GM06990 (cell line): Measurements from ENCODE around the gene ADAMTS17.

ENCODE experiments used
- DNase-seq: peaks from one replicate; pipeline ENCODE4 v3.0.0-alpha.2; 2011; ENCODE audit not compliant: insufficient read length; ENCODE audit errors: extremely low read depth
- H3K27me3 ChIP-seq: replicated peaks from 2 replicates; pipeline ENCODE4 v1.6.0; 2011; ENCODE audit warnings: low read length; ENCODE audit not compliant: control insufficient read depth, insufficient read depth
- H3K36me3 ChIP-seq: 2 replicates; pipeline ENCODE4 v1.5.1; 2011; ENCODE audit warnings: low read length; ENCODE audit not compliant: control insufficient read depth, insufficient read depth
- H3K4me3 ChIP-seq: replicated peaks from 2 replicates; pipeline ENCODE4 v1.5.1; 2011; ENCODE audit warnings: low read depth, mild to moderate bottlenecking, control low read depth, low read length
- TF ChIP-seq, protein P1 (sequence below): IDR thresholded peaks from 2 replicates; pipeline ENCODE4 v1.5.1; 2011; ENCODE audit warnings: low read length, control low read depth, mild to moderate bottlenecking, inconsistent platforms; ENCODE audit not compliant: insufficient read depth, poor library complexity, severe bottlenecking

Gene ADAMTS17

DNA sequence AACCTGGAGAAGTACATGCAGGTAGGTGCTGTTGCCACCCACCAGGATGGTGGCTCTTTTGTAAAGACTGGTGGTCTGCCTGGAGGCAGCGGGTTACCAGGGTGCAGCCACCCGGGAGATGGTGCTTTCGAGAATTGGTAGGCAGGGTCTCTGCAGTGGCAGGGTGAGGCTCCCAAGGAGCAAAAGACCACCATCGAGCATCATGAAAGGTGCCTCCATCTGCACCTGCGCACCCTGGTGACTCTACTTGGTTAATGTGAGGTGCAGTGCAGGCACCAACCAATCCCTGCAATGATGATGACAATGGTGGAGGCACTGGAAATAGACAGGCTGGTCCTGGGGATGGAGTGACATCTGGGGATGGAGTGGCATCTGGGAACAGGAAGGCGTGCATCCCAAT, 236.7 kb downstream of the ADAMTS17 start:
- Histone ChIP-seq H3K36me3 (no peaks in the 10 kb centered on the region), H3K4me3 (no peak overlapping the region), H3K27me3 (no peaks in the 10 kb centered on the region; the same call in 1 of the 2 replicates)
- DNase-seq: no peak
- TF ChIP-seq, protein P1, sequence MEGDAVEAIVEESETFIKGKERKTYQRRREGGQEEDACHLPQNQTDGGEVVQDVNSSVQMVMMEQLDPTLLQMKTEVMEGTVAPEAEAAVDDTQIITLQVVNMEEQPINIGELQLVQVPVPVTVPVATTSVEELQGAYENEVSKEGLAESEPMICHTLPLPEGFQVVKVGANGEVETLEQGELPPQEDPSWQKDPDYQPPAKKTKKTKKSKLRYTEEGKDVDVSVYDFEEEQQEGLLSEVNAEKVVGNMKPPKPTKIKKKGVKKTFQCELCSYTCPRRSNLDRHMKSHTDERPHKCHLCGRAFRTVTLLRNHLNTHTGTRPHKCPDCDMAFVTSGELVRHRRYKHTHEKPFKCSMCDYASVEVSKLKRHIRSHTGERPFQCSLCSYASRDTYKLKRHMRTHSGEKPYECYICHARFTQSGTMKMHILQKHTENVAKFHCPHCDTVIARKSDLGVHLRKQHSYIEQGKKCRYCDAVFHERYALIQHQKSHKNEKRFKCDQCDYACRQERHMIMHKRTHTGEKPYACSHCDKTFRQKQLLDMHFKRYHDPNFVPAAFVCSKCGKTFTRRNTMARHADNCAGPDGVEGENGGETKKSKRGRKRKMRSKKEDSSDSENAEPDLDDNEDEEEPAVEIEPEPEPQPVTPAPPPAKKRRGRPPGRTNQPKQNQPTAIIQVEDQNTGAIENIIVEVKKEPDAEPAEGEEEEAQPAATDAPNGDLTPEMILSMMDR: no peak

DNA sequence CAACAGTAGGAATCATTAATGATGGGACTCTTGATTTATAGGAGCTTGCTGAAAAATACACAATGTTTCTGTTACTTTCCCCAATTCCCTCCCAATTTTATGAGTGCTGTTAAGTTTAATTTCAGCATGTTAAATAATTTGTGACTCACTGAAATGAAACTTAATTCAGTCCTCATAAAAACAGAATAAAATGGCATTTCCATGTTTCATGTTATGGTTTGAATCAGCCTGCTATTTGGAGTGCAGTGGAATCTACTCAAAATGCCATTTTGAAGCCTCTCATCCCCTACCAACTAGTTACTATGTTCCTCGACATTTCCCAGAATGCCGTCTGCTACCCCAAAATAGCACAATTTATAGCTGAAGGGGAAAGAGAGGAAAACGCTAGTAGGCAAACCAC, 237.5 kb downstream of the ADAMTS17 start:
- no peaks in the 10 kb centered on the region; the same call in 1 of the 2 replicates for H3K27me3 ChIP-seq
- no peak for DNase-seq
- no peak overlapping the region for H3K4me3 ChIP-seq
- TF ChIP-seq, protein P1: no peak
- no peaks in the 10 kb centered on the region for H3K36me3 ChIP-seq

DNA sequence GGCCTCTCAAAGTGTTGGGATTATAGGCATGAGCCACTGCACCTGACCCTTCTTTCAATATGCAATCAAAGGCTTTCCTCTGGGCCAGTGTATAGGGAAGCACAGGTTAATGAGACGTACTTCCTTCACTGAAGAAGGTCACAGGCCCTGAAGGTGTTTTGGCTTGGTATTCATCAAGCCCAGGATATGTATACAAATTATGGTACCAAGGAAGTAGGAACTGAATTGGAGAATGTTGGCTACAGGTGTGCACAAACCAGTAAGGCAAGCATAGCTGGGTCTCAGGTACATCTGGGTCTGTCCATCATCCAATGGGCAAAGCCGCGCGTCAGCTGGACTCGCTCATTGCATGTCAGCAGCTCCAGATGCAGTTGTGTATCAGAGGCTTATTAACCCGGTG, 237.9 kb downstream of the ADAMTS17 start:
- DNase-seq: no peak
- H3K27me3 ChIP-seq: no peaks in the 10 kb centered on the region; the same call in 1 of the 2 replicates
- no peaks in the 10 kb centered on the region for H3K36me3 ChIP-seq
- no peak overlapping the region for H3K4me3 ChIP-seq
- TF ChIP-seq, protein P1: no peak

DNA sequence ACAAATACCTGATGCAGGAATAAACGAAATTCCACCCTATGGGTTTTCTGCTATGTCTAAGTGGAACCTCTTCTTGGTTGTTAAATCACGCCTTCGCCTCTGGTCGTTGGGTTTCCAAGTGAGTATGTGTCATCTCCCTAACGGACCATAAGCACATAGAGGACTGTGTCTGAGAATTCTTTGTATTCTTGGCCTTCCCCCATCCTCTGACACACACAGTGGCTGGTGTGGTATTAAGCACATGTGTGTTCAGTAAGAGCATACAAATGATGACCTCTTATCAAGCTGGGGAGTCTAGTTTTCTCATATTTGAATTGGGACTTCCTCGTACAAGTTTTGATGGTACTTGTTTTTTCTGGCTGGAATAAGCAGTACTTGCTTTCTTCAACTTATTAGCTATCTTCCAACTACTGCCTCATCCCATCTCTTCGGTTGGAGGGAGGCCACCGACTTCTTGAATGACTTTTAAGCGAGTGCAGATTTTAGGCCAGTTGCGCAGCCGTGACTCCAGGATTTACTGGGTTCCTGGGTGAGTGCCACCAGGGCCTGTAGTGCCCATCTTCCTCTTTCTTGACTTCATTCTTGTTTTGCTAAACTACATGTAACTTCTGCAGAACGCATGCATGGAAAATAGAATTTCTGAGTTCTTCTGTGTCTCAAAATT, 240.2 kb downstream of the ADAMTS17 start:
- Histone ChIP-seq H3K36me3 (no peaks in the 10 kb centered on the region), H3K27me3 (no peaks in the 10 kb centered on the region; the same call in 1 of the 2 replicates), H3K4me3 (no peak overlapping the region)
- TF ChIP-seq, protein P1: no peak
- DNase-seq: no peak

DNA sequence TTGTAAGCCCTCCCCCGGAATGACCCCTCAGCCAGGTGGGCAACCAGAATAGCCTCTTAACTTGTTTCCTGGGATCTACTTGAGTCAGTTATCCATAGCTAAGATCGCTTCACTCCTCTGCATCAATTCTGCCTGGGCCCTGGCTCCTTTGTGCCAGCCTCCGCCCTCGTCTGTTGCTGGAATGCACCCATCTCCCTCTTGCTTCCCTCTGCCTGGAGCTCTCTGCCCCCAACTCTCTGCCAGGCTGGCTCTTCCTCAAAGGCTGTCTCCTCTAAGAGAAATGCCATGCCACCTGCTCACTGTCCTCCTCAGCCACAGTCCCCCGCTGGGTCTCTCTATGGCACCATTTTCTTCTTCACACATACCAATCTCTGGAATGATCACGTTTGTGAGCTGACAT, 240.8 kb downstream of the ADAMTS17 start:
- Histone ChIP-seq H3K4me3 (no peak overlapping the region), H3K36me3 (no peaks in the 10 kb centered on the region), H3K27me3 (no peaks in the 10 kb centered on the region; the same call in 1 of the 2 replicates)
- TF ChIP-seq, protein P1: no peak
- DNase-seq: no peak
